NCI-H2196 treated with DMSO at 0.1 percent for 48 hours (cell line): Measurements from ENCODE around the gene KCP.
"Not testable (repeated sequence)": the region's sequence is repeated elsewhere in the genome, so short reads cannot be mapped to it uniquely, and the experiment has no call there.

Experiments used
- DNase-seq: peaks from one replicate; lab custom pipeline; 2025; ENCODE audit not compliant: unreplicated experiment; lab: John Stamatoyannopoulos, UW

The KCP gene

GRCh38 chr7:128922496-128923410 is 12.2 kb upstream of the KCP start:
- DNase-seq, result no peak

- no peak for DNase-seq
These were observed 11.4 kb upstream of the KCP start for GRCh38 chr7:128921866-128922440.

DNA sequence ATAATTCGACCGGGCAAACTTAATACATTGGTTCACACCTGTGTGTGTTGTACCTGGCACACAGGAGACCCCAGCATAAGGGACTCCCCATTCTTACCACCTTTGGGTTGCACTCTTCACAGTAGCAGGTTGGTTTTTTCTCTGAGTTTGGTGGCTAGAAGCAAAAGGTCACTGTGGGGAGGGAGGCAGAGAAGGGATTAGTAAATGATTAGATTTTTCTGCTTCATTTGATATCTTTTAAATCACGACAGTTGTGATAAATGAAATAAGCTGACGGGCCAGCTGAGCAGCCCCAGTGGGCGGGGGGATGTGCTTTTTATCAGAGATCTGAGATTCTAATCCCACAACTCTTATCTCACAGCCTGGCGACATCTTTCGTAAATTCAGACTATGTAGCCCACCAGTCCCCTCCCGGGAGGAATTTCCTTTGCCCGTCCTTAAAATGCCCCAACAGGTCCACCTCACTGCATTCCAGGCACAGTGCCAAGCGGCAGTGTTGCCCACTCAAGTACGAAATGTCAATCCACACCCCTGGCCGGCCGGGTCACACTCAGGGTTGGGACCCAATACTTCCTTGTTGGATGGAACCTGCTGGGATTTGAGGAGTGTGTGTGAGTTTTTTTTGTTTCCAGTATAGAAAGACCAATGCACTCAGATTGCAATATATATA is 10.5 kb upstream of the KCP start:
- DNase-seq, result no peak

- DNase-seq, result no peak
These were observed 9.6 kb upstream of the KCP start for GRCh38 chr7:128919881-128920799.

- DNase-seq, result no peak
These were observed 8.7 kb upstream of the KCP start for GRCh38 chr7:128919241-128919640.

DNA sequence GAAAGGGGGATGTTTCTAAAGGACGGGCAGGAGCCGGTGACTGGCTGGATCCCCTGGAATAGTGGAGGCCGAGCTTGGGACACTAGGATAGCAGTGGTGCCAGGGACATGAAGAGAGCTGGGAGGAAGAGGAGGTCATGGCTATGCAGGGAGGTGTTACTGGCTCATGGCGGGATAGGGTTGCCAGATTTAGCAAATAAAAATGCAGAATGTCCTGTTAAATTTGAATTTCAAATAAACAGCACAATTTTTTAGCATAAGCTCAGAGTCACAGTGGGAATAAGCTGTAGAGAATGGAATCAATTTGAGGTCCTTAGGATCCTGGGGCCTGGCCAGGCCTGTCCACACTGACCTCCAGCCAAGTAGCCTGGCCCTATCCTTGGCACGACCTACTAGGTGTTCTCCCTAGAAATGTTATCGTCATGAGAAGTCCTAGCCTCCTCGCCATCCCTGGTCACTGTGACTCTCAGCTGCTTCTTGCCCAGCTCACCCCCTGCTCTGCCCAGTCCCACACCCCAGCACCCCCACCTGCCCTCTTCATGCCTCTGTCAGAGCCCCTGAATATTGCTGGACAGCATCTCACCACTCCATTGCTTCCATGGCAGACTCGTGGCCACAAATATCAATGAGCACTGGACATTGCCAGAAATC is 7.6 kb upstream of the KCP start:
- no peak for DNase-seq

DNA sequence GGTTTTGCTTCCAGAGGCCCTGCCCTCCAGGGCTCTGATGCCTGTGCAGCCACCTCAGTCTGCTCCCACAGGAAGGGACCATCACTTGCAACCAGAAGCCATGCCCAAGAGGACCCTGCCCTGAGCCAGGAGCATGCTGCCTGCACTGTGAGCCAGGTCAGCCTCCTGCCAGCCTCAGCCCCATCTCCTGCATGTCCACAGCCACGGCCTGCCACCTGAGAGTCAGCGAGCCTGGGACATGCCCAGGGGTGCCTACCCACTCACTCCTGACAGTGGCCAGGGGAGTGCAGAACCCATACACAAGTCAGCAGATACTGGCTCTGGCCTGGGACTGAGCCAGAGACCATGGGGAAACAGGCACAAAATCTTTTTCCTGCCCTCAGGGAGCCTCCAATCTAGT is 6.6 kb upstream of the KCP start:
- no peak for DNase-seq

DNA sequence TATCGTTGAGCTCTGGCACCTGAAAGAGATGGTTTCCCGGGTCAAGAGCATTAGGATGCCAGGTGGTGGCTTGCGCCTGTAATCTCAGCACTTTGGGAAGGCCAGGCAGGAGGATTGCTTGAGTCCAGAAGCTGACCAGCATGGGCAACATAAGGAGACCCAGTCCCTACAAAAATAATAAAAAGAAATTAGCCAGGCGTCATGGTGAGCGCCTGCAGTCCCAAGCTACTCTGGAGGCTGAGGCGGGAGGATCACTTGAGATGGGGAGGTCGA is 6.1 kb upstream of the KCP start:
- no peak for DNase-seq

GRCh38 chr7:128915841-128916642 is 5.5 kb upstream of the KCP start:
- DNase-seq, result no peak

DNA sequence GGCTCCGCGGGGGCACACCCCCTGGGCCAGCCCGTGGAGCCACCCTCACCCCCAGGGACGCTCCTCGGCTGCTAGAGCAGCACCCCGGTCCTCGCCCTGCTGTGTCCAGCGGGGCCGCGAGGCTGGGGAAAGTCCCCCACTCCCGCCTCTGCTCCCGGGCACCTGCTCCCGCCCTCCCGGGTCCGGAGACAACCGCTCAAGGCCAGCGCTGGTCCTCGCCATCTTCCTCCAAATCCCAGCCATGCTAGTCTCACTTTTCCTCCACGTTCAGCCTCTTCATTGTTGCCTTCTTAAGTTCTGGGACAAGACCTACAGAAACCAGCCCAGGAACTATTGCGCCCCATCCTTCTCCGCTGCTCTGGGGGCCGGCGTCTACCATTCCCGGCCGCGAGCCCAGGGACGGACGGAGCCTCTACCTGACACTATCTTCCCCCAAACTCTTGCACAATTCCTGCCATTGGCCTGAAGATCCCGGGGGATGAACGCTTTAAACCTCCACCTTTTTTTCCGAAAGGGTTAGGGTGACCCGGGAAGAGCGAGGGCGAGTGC is 4.8 kb upstream of the KCP start:
- no peak for DNase-seq

DNA sequence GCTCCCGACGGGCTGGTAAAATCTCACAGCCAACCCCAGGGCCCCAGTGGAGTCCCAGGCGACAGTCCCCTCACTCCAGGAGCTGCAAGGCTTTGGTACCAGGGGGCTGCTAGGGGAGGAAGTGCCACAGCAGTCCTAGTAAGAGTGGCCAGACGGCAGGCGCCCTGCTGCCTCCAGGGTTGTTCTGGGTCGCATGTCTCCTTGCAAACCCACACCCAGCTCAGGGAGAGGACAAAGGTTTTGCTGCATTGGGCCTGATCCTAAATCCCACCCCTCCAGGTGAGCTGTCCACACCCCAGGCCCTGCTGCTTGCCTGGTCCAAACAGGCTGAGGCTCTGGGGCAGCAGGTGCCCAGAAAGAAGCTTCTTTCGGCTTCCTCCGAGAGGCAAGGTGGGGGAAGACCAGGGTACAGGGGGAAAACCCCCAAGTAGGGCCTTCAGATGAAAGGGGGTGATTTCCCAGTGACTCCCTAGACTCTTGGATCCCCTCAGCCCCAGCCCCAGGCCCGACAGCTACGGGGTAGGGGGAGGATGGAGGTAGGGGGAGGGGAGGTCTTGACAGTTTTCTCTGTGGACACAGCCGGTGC is 4.2 kb upstream of the KCP start:
- no peak for DNase-seq

DNA sequence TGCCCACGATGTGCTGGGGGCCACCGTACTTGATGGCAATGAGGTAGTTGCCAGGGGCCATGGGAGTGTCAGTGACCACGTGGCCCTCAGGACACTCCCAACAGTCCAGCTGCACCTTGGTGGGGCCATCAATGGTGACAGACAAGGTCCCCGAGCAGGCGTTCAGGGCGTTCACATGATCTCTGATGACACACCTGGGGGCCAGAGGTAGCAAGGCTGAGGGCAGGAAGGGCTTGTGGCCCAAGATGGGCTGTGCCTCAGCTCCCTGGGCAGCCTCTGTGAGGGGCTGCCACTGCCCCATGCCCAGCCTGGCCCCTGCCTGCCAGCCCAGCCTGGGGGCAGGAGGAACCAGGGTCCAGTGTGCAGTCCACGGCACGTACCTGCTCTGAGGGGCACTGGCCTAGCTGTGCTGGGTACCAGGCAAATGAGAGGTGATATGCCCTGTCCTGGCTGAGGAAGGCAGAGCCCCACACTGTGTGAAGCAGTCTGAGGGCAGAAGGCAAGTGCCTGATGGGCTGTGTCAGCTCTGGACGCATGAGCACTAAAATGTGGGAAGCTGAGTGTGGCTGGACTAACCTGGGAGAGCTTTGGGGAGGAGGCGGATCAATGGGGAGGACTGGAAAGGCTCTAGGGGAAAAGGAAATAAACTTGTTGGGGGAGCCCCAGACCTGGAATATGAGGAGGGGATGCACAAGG is 3.5 kb upstream of the KCP start:
- DNase-seq, result no peak

GRCh38 chr7:128912709-128913495 is 2.4 kb upstream of the KCP start:
- not testable (repeated sequence) for DNase-seq

DNA sequence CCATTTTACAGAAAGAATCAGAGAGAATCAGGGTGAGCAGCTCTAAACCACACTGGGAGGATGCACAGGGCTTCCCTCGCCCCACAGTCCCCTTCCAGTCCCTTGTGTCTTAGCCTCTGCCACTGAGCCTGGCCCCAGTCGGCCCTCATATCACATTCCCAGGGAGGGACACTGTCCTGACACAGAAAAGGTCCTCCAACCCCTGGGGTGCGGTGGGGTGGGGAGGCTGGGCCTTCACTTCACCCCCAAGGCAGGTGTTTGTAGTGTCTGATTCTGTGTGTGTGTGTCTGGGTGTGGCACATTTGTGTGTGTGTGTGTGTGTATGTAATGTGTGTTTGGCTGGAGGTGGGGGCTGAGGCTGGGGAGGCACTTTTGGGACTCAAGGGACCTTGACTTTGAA is 1.8 kb upstream of the KCP start:
- no peak for DNase-seq

- no peak for DNase-seq
These were observed 1.0 kb upstream of the KCP start for GRCh38 chr7:128911423-128912031.

- no peak for DNase-seq
These were observed 612 bp downstream of the KCP start for GRCh38 chr7:128909625-128910568.
